SK-N-SH treated with all-trans-retinoic acid at 6 μM for 48 hours (cell line): Measurements from ENCODE around the gene RAB27A.

Experiments
- ATAC-seq: fragments of 200-7000 bp; cut with Tn5 transposase; 3 replicates; pipeline ENCODE4 v1.9.1; 2020; ENCODE audit warnings: mild to moderate bottlenecking, moderate library complexity
- ARNTL ChIP-seq: fragments of 450-650 bp; formaldehyde crosslinking; IDR thresholded peaks from 2 replicates; pipeline ENCODE4 v1.5.0; 2020; ENCODE audit warnings: low read depth, mild to moderate bottlenecking, moderate library complexity, borderline replicate concordance
- CREB5 ChIP-seq: fragments of 250-450 bp; sonication (Bioruptor Pico); IDR thresholded peaks from 2 replicates; pipeline ENCODE4 v1.5.1; 2020; ENCODE audit warnings: low read depth, mild to moderate bottlenecking, moderate library complexity
- CSDC2 ChIP-seq: fragments of 250-450 bp; sonication (Bioruptor Pico); IDR thresholded peaks from 2 replicates; pipeline ENCODE4 v1.5.0; 2020; ENCODE audit warnings: mild to moderate bottlenecking, moderate library complexity
- CSRNP3 ChIP-seq: fragments of 250-450 bp; sonication (Bioruptor Pico); IDR thresholded peaks from 2 replicates; pipeline ENCODE4 v1.5.1; 2021; ENCODE audit warnings: mild to moderate bottlenecking, moderate library complexity
- ESRRG ChIP-seq: fragments of 250-450 bp; sonication (Bioruptor Pico); IDR thresholded peaks from 2 replicates; pipeline ENCODE4 v1.6.1; 2021; ENCODE audit warnings: mild to moderate bottlenecking
- GLIS3 ChIP-seq: fragments of 250-450 bp; sonication (Bioruptor Pico); IDR thresholded peaks from 2 replicates; pipeline ENCODE4 v1.5.0; 2020; ENCODE audit warnings: mild to moderate bottlenecking, moderate library complexity
- ISL1 ChIP-seq: fragments of 250-450 bp; sonication (Bioruptor Pico); IDR thresholded peaks from 2 replicates; pipeline ENCODE4 v2.1.2; 2022; ENCODE audit warnings: mild to moderate bottlenecking, moderate library complexity
- OSR1 ChIP-seq: fragments of 250-450 bp; sonication (Bioruptor Pico); IDR thresholded peaks from 2 replicates; pipeline ENCODE4 v1.8.0; 2022; ENCODE audit warnings: moderate library complexity, mild to moderate bottlenecking, inconsistent platforms
- PATZ1 ChIP-seq: fragments of 250-450 bp; sonication (Bioruptor Pico); IDR thresholded peaks from 2 replicates; pipeline ENCODE4 v1.8.0; 2020; ENCODE audit warnings: mild to moderate bottlenecking, moderate library complexity, borderline replicate concordance
- PPARA ChIP-seq: fragments of 250-450 bp; sonication (Bioruptor Pico); IDR thresholded peaks from 2 replicates; pipeline ENCODE4 v1.5.0; 2020; ENCODE audit warnings: mild to moderate bottlenecking, borderline replicate concordance
- RARB ChIP-seq: fragments of 250-450 bp; sonication (Bioruptor Pico); IDR thresholded peaks from 2 replicates; pipeline ENCODE4 v1.8.0; 2021; ENCODE audit warnings: mild to moderate bottlenecking, moderate library complexity
- SNAI2 ChIP-seq: fragments of 250-450 bp; sonication (Bioruptor Pico); IDR thresholded peaks from 2 replicates; pipeline ENCODE4 v1.5.0; 2020; ENCODE audit warnings: mild to moderate bottlenecking, moderate library complexity
- TCF4 ChIP-seq: fragments of 250-450 bp; sonication (Bioruptor Pico); IDR thresholded peaks from 2 replicates; pipeline ENCODE4 v1.8.0; 2021; ENCODE audit warnings: mild to moderate bottlenecking, moderate library complexity, borderline replicate concordance
- TOX ChIP-seq: fragments of 250-450 bp; sonication (Bioruptor Pico); IDR thresholded peaks from 2 replicates; pipeline ENCODE4 v1.8.0; 2021; ENCODE audit warnings: mild to moderate bottlenecking, moderate library complexity, borderline replicate concordance
- ZC3H10 ChIP-seq: fragments of 250-450 bp; sonication (Bioruptor Pico); IDR thresholded peaks from 2 replicates; pipeline ENCODE4 v1.5.1; 2021; ENCODE audit warnings: mild to moderate bottlenecking, moderate library complexity
- ZFP3 ChIP-seq: fragments of 250-450 bp; sonication (Bioruptor Pico); IDR thresholded peaks from 2 replicates; pipeline ENCODE4 v1.5.0; 2020; ENCODE audit warnings: mild to moderate bottlenecking, moderate library complexity
- ZFP30 ChIP-seq: fragments of 450-650 bp; formaldehyde crosslinking; IDR thresholded peaks from 2 replicates; pipeline ENCODE4 v1.5.0; 2022; ENCODE audit warnings: mild to moderate bottlenecking, moderate library complexity
- ZNF565 ChIP-seq: fragments of 450-650 bp; formaldehyde crosslinking; conservative IDR thresholded peaks from 2 replicates; pipeline ENCODE4 v1.5.0; 2020; ENCODE audit warnings: low read depth, mild to moderate bottlenecking, moderate library complexity
- ZNF70 ChIP-seq: fragments of 450-650 bp; formaldehyde crosslinking; IDR thresholded peaks from 2 replicates; pipeline ENCODE4 v1.5.0; 2020; ENCODE audit warnings: mild to moderate bottlenecking, moderate library complexity
- ZNF8 ChIP-seq: fragments of 450-650 bp; formaldehyde crosslinking; IDR thresholded peaks from 2 replicates; pipeline ENCODE4 v1.5.0; 2020; ENCODE audit warnings: mild to moderate bottlenecking, moderate library complexity
- TF ChIP-seq, protein P1 (sequence below): fragments of 250-450 bp; sonication (Bioruptor Pico); IDR thresholded peaks from 2 replicates; pipeline ENCODE4 v1.8.0; 2021; ENCODE audit warnings: low read depth, mild to moderate bottlenecking, moderate library complexity, borderline replicate concordance

The RAB27A gene

GRCh38 chr15:55202206-55202605 lies 87.4 kb downstream of the RAB27A start:
- no peak for TF ChIP-seq PPARA (CRISPR knock-in tag)
- no peak for TF ChIP-seq ZNF565
- no peak for TF ChIP-seq ZFP30
- TF ChIP-seq ZNF8: no peak
- TF ChIP-seq, protein P1, sequence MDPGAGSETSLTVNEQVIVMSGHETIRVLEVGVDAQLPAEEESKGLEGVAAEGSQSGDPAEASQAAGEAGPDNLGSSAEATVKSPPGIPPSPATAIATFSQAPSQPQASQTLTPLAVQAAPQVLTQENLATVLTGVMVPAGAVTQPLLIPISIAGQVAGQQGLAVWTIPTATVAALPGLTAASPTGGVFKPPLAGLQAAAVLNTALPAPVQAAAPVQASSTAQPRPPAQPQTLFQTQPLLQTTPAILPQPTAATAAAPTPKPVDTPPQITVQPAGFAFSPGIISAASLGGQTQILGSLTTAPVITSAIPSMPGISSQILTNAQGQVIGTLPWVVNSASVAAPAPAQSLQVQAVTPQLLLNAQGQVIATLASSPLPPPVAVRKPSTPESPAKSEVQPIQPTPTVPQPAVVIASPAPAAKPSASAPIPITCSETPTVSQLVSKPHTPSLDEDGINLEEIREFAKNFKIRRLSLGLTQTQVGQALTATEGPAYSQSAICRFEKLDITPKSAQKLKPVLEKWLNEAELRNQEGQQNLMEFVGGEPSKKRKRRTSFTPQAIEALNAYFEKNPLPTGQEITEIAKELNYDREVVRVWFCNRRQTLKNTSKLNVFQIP (CRISPR knock-in tag): no peak
- TF ChIP-seq RARB (CRISPR knock-in tag): no peak
- TF ChIP-seq ZC3H10 (CRISPR knock-in tag): no peak
- TF ChIP-seq CSRNP3 (CRISPR knock-in tag): no peak
- no peak for TF ChIP-seq ESRRG (CRISPR knock-in tag)
- TF ChIP-seq TOX (CRISPR knock-in tag): no peak
- no peak for TF ChIP-seq GLIS3 (CRISPR knock-in tag)
- no peak for ATAC-seq

GRCh38 chr15:55198706-55199105 lies 90.9 kb downstream of the RAB27A start:
- no peak for TF ChIP-seq TCF4 (CRISPR knock-in tag)
- no peak for TF ChIP-seq ARNTL (CRISPR knock-in tag)
- no peak for TF ChIP-seq ZNF70 (CRISPR knock-in tag)
- TF ChIP-seq ZFP3 (CRISPR knock-in tag): no peak
- no peak for TF ChIP-seq PPARA (CRISPR knock-in tag)
- TF ChIP-seq ESRRG (CRISPR knock-in tag): no peak
- no peak for TF ChIP-seq SNAI2
- TF ChIP-seq CSRNP3 (CRISPR knock-in tag): no peak
- no peak for TF ChIP-seq ZNF565
- TF ChIP-seq ZC3H10 (CRISPR knock-in tag): no peak
- no peak for TF ChIP-seq RARB (CRISPR knock-in tag)
- TF ChIP-seq, protein P1 (CRISPR knock-in tag): no peak
- no peak for TF ChIP-seq TOX (CRISPR knock-in tag)
- no peak for TF ChIP-seq ZFP30
- TF ChIP-seq PATZ1 (CRISPR knock-in tag): no peak
- TF ChIP-seq ZNF8: no peak
- no peak for TF ChIP-seq CREB5 (CRISPR knock-in tag)
- TF ChIP-seq GLIS3 (CRISPR knock-in tag): no peak
- ATAC-seq: no peak

DNA sequence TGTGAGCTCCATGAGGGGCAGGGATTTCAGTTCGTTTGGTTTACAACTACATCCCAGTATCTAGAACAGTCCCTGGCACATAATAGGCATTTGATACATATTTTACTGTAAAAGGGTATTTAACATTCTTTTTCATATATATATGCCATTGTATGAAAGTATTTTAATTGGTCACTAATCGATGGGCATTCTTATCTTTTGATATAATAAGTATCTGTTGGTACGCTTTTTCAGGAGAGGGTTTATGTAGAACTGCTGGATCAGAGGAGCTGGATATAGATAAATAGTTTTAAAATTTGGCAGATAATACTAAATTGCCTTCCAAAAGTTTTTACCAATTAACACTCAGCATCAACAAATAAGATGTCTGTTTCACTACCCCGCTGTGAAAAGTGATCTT lies 91.9 kb downstream of the RAB27A start:
- TF ChIP-seq GLIS3 (CRISPR knock-in tag) (no peak), ZNF8 (peak; percentile 90)
- ATAC-seq: peak; percentile 10; the same call in 2 of the 3 replicates

- peak; percentile 2; the same call in 2 of the 3 replicates for ATAC-seq
- TF ChIP-seq TCF4 (CRISPR knock-in tag) (no peak), ARNTL (CRISPR knock-in tag) (no peak), ISL1 (no peak), CSDC2 (CRISPR knock-in tag) (no peak), OSR1 (CRISPR knock-in tag) (no peak), ZC3H10 (CRISPR knock-in tag) (no peak), SNAI2 (no peak), CSRNP3 (CRISPR knock-in tag) (no peak), CREB5 (CRISPR knock-in tag) (no peak), ZNF565 (no peak)
- TF ChIP-seq, protein P1 (CRISPR knock-in tag): no peak
Measured at GRCh38 chr15:55197362-55197705, 92.3 kb downstream of the RAB27A start.
